ENCODE data around the gene GAPDHS.

DNA sequence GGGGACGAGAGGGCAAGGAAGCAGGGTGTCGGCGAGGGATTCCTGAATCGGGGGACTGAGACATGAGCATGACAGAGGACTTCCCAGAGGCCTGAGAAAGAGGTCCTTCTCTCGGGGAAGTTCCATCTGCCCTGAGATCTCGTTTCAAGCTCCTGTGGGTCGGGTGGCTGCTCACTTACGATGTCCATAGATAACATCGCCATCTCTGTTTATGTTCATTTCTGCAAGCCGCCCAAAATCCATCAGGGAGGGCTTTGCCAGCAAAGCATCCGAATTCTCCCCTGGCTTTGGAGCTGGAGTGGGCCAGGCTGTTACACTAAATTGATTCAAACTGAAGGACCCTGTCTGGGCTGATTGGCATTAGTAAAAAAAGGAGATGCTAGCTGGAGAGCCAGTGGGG lies 25.7 kb upstream of the GAPDHS start:
- TF ChIP-seq, protein P1, sequence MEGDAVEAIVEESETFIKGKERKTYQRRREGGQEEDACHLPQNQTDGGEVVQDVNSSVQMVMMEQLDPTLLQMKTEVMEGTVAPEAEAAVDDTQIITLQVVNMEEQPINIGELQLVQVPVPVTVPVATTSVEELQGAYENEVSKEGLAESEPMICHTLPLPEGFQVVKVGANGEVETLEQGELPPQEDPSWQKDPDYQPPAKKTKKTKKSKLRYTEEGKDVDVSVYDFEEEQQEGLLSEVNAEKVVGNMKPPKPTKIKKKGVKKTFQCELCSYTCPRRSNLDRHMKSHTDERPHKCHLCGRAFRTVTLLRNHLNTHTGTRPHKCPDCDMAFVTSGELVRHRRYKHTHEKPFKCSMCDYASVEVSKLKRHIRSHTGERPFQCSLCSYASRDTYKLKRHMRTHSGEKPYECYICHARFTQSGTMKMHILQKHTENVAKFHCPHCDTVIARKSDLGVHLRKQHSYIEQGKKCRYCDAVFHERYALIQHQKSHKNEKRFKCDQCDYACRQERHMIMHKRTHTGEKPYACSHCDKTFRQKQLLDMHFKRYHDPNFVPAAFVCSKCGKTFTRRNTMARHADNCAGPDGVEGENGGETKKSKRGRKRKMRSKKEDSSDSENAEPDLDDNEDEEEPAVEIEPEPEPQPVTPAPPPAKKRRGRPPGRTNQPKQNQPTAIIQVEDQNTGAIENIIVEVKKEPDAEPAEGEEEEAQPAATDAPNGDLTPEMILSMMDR (IDR thresholded peaks at IDR 0.05 in 4 of 5, conservative IDR thresholded peaks at IDR 0.05 in 1 of 5), result no peak
- TF ChIP-seq POLR2A (IDR thresholded peaks at IDR 0.05), result no peak
